ENCODE data around the gene CCDC27. TPM values are rescaled to one million over a fixed set of nuclear protein-coding genes. Genes with fewer than 3 reads are reported as not detected.
A peak's percentile ranks its signal among the peaks of the same experiment; 100 is the strongest.
"Not testable (repeated sequence)": the region's sequence is repeated elsewhere in the genome, so short reads cannot be mapped to it uniquely, and the experiment has no call there.

The CCDC27 gene
- total and polyA plus RNA-seq, 3 experiments from 2014 or later, result not detected

DNA sequence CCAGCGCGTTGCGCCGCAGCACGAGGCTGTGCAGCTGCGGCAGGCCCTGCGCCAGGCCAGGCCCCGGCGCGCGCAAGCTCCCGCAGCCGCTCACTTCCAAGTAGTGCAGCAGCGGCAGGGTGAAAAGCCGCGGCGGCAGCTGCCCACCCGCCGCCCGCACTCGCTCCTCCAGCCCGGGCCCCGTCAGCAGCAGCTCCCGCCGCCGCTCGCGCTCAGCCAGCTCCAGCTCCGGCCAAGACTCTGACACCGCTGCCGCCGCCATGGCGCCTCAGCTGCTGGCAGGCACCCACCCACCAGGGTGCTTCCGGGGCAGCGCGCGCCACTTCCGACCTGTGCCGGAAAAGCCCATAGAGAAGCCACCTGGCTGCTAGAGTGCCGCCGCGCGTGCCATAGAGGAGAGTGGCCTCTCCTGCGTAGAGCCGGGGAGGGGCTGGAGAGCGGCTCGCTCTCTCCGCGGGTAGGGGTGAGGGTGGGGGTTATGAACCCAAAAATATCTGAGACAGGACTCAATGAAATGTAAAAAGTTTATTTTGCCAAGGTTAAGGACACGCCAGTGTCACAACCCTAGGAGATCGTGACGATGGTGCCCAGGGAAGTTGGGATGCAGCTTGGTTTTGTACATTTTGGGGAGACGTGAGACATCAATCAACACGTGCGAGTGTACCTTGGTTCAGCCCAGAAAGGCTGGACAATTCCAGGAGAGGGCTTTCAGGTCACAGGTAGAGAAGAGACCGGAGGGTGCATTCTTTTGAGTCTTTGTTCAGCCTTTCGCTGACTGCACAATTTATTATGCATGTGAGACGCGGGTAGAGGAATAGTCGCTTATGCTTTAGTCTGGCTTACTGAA lies 44.2 kb downstream of the CCDC27 start, which contains the start of gene LRRC47:
Gene LRRC47 (minus strand): TSS at position 284 of the 847 bp plus-strand sequence. CDS start 22 bp downstream, at position 262.
- peak; percentile 91 to 96 (median 91) for DNase-seq
- peak within 1 kb of the TSS; percentile 74 to 98 (median 97) for H3K27ac Mint-ChIP-seq
- Histone ChIP-seq H3K9me3 (ENCODE audit: low read length) (no peaks in the 10 kb centered on the region), H3K4me1 (ENCODE audit: insufficient read depth, low read length) (peaks cover 34% of the 10 kb centered on the region), H3K27ac (ENCODE audit: low read depth, low read length) (peak within 1 kb of the TSS; percentile 69), H3K4me3 (ENCODE audit: low read length) (peak within 1 kb of the TSS; percentile 66), H3K36me3 (ENCODE audit: insufficient read depth, low read length) (peaks cover 11% of the 10 kb centered on the region), H3K27me3 (ENCODE audit: insufficient read depth, low read length, poor library complexity, severe bottlenecking) (no peaks in the 10 kb centered on the region)
- no peaks in the 10 kb centered on the region for H3K9me3 Mint-ChIP-seq
- H3K4me1 Mint-ChIP-seq, result peaks cover 37 to 54% (median 46%) of the 10 kb centered on the region in 3 donors
- peaks cover 2 to 26% (median 4%) of the 10 kb centered on the region in 3 donors for H3K36me3 Mint-ChIP-seq
- H3K27me3 Mint-ChIP-seq, result peaks cover 12 to 18% of the 10 kb centered on the region in 2 donors
- CTCF ChIA-PET, result interaction anchor here (0.7 to 0.9 kb wide), 3 partner anchors 20 to 26 kb away, joined by 3 read pairs; no protein-coding TSS in a partner anchor
- POLR2A ChIA-PET, result interaction anchor here (1.0 to 1.3 kb wide), 2 partner anchors 61 to 103 kb away, joined by 3 read pairs; partner anchors contain the start of genes C1orf174 and DFFB
- peak within 1 kb of the TSS; percentile 88 to 97 (median 95) for H3K4me3 Mint-ChIP-seq

DNA sequence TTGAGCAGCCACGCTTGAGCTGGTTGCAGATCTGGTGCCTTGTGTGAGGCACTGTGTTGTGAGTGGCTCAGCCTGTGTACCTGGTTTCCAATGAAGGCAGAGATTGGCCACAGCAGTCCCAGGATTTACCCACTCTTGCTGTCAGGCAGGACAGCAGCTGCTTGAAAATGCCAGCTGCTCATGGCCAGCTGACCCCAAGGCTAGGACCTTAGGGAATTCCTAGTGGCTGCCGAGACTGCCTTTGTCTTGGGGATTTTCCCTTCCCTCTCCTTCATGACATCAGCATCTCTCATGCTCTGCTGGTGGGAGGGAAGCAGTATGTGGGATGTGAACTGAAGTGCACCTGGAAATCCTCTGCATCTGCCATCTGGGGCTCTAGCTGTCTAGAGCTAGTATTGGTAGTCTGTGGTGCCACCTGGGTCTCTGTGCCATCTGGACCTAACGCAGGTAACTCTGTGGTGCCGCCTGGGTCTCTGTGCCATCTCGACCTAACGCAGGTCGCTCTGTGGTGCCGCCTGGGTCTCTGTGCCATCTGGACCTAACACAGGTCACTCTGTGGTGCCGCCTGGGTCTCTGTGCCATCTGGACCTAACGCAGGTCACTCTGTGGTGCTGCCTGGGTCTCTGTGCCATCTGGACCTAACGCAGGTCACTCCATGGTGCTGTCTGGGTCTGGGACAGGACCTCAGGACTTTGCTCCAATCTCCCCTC lies 47.9 kb downstream of the CCDC27 start:
- peaks cover 24 to 49% of the 10 kb centered on the region in 2 donors for H3K27me3 Mint-ChIP-seq
- ChIA-PET POLR2A (no interaction called here), CTCF (interaction anchor here (1.5 kb wide), 1 partner anchor 24 kb away, joined by 6 read pairs; no protein-coding TSS in a partner anchor)
- H3K36me3 ChIP-seq (ENCODE audit: insufficient read depth, low read length), result no peaks in the 10 kb centered on the region
- peaks cover 13% of the 10 kb centered on the region for H3K4me1 ChIP-seq (ENCODE audit: insufficient read depth, low read length)
- DNase-seq, result peak in 1 of 5 donors; percentile 7
- peaks cover 0 to 8% (median 4%) of the 10 kb centered on the region in 3 donors for H3K36me3 Mint-ChIP-seq
- H3K4me1 Mint-ChIP-seq, result peaks cover 19 to 22% (median 21%) of the 10 kb centered on the region in 3 donors
- H3K4me3 Mint-ChIP-seq, result peak overlapping the region in 2 of 7 donors; percentile 25 to 28
- H3K27ac ChIP-seq (ENCODE audit: low read depth, low read length), result no peak overlapping the region
- no peaks in the 10 kb centered on the region for H3K9me3 Mint-ChIP-seq
- no peak overlapping the region for H3K27ac Mint-ChIP-seq
- H3K9me3 ChIP-seq (ENCODE audit: low read length), result no peaks in the 10 kb centered on the region
- no peak overlapping the region for H3K4me3 ChIP-seq (ENCODE audit: low read length)
- no peaks in the 10 kb centered on the region for H3K27me3 ChIP-seq (ENCODE audit: insufficient read depth, low read length, poor library complexity, severe bottlenecking)

DNA sequence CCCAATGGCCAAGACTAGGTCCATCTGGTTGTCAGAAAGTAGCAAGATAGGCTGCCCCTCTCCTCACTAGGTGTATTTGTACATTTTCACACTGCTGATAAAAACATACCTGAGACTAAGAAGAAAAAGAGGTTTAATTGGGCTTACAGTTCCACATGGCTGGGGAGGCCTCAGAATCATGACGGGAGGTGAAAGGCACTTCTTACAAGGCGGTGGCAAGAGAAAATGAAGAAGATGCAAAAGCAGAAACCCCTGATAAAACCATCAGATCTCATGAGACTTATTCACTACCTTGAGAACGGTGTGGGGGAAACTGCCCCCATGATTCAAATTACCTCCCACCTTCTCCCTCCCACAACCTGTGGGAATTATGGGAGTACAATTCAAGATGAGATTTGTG lies 48.5 kb downstream of the CCDC27 start:
- POLR2A ChIA-PET; H3K9me3 ChIP-seq (ENCODE audit: low read length); H3K9me3 Mint-ChIP-seq; H3K4me1 ChIP-seq (ENCODE audit: insufficient read depth, low read length); H3K27ac ChIP-seq (ENCODE audit: low read depth, low read length); H3K36me3 Mint-ChIP-seq; H3K36me3 ChIP-seq (ENCODE audit: insufficient read depth, low read length); H3K27me3 ChIP-seq (ENCODE audit: insufficient read depth, low read length, poor library complexity, severe bottlenecking); DNase-seq; H3K4me3 ChIP-seq (ENCODE audit: low read length); H3K27ac Mint-ChIP-seq: not testable (repeated sequence)
- Mint-ChIP-seq H3K4me3 (peak overlapping the region in 1 of 7 donors; percentile 25), H3K27me3 (peaks cover 27 to 53% of the 10 kb centered on the region in 2 donors), H3K4me1 (peaks cover 14 to 17% (median 16%) of the 10 kb centered on the region in 3 donors)
- CTCF ChIA-PET, result interaction anchor here (1.0 to 2.0 kb wide), 3 partner anchors 17 to 348 kb away, joined by 3 to 8 read pairs (median 3); no protein-coding TSS in a partner anchor

DNA sequence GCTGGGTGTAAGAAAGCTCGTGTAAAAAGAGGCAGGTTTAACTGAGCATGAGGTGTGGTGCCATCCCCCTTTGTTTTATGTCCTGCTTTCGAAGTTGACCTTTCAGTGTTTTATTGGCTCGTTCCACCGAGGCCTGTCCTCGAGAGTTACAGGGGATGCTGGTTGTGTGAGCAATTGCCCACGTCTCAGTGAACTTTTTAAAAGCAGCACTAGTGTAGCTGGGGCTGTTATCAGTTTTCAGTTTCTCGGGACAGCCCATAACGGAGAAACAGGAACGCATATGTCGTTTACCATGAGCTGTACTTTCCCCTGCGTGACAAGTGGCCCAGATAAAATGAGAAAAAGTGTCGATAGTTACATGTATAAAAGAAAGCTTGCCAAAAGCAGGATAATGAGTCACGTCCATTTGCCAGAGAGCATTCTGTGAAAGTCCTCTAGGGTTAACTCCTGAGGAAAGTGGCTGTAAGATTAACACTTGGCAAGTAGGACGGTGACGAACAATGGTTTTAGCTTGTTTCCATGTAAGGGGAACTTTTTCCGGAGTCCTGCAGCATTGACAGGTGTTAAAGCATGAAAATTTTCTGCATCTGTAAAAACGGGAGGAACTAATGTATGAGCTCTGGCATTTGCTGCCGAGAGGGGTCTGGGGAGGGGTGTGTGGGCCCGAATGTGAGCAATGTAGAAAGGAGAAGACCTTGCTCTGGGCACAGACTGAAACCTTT lies 51.8 kb downstream of the CCDC27 start:
- ChIA-PET POLR2A (no interaction called here), CTCF (no interaction called here)
- Mint-ChIP-seq H3K27me3 (peaks cover 30 to 64% of the 10 kb centered on the region in 2 donors), H3K4me1 (peaks cover 5 to 6% (median 5%) of the 10 kb centered on the region in 3 donors), H3K4me3 (no peak overlapping the region), H3K36me3 (no peaks in the 10 kb centered on the region), H3K9me3 (no peaks in the 10 kb centered on the region), H3K27ac (peak overlapping the region in 1 of 8 donors; percentile 81)
- peak overlapping the region; percentile 43 for H3K27ac ChIP-seq (ENCODE audit: low read depth, low read length)
- H3K4me1 ChIP-seq (ENCODE audit: insufficient read depth, low read length), result no peaks in the 10 kb centered on the region
- no peaks in the 10 kb centered on the region for H3K27me3 ChIP-seq (ENCODE audit: insufficient read depth, low read length, poor library complexity, severe bottlenecking)
- DNase-seq, result no peak
- H3K4me3 ChIP-seq (ENCODE audit: low read length), result no peak overlapping the region
- no peaks in the 10 kb centered on the region for H3K9me3 ChIP-seq (ENCODE audit: low read length)
- no peaks in the 10 kb centered on the region for H3K36me3 ChIP-seq (ENCODE audit: insufficient read depth, low read length)

DNA sequence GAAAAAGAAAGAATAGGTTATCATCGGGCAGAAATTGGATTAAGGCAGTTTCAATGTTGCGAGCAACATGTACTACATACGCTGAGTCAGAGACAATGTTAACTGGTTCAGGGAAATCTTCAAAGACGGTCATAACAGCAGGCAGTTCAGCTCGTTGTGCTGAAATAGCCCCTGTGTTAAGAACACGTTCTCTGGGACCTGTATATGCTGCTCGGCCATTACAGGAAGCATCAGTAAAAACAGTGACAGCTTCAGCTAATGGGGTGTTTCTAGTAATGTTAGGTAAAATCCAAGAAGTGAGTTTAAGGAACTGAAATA lies 52.3 kb downstream of the CCDC27 start:
- H3K27me3 ChIP-seq (ENCODE audit: insufficient read depth, low read length, poor library complexity, severe bottlenecking); CTCF ChIA-PET; H3K27ac Mint-ChIP-seq; H3K36me3 Mint-ChIP-seq; DNase-seq; POLR2A ChIA-PET; H3K36me3 ChIP-seq (ENCODE audit: insufficient read depth, low read length); H3K4me1 Mint-ChIP-seq; H3K9me3 Mint-ChIP-seq; H3K4me3 Mint-ChIP-seq; H3K4me3 ChIP-seq (ENCODE audit: low read length); H3K4me1 ChIP-seq (ENCODE audit: insufficient read depth, low read length); H3K9me3 ChIP-seq (ENCODE audit: low read length): not testable (repeated sequence)
- peak overlapping the region; percentile 43 for H3K27ac ChIP-seq (ENCODE audit: low read depth, low read length)
- H3K27me3 Mint-ChIP-seq, result peaks cover 30 to 62% of the 10 kb centered on the region in 2 donors

DNA sequence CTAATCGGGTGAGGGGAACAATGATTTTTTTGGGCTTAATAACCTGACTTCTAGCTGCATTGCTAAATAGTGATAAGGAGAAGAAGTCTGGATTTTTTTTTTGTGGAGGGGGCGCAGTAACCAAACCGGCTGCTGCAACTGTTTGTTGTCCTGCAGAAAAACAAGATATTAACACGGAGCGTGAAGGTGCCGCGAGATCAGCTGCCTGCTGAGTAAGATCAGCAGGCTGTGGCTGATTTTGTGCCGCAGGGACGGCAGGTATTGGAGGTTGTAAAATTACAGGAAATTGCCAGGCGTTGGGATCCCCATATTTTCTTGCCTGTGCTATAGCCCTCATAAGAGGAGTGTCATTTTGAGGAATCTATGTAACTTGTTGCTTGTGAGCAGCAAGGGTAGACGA lies 52.8 kb downstream of the CCDC27 start:
- Histone ChIP-seq H3K27me3 (ENCODE audit: insufficient read depth, low read length, poor library complexity, severe bottlenecking) (no peaks in the 10 kb centered on the region), H3K36me3 (ENCODE audit: insufficient read depth, low read length) (no peaks in the 10 kb centered on the region), H3K27ac (ENCODE audit: low read depth, low read length) (peak overlapping the region; percentile 43), H3K4me3 (ENCODE audit: low read length) (no peak overlapping the region), H3K4me1 (ENCODE audit: insufficient read depth, low read length) (no peaks in the 10 kb centered on the region), H3K9me3 (ENCODE audit: low read length) (no peaks in the 10 kb centered on the region)
- no peaks in the 10 kb centered on the region for H3K36me3 Mint-ChIP-seq
- no peak for DNase-seq
- peaks cover 7 to 12% (median 9%) of the 10 kb centered on the region in 3 donors for H3K4me1 Mint-ChIP-seq
- peaks cover 29 to 58% of the 10 kb centered on the region in 2 donors for H3K27me3 Mint-ChIP-seq
- POLR2A ChIA-PET, result no interaction called here
- H3K9me3 Mint-ChIP-seq, result no peaks in the 10 kb centered on the region
- no peak overlapping the region for H3K4me3 Mint-ChIP-seq
- CTCF ChIA-PET, result no interaction called here
- H3K27ac Mint-ChIP-seq, result peak overlapping the region in 1 of 8 donors; percentile 60

DNA sequence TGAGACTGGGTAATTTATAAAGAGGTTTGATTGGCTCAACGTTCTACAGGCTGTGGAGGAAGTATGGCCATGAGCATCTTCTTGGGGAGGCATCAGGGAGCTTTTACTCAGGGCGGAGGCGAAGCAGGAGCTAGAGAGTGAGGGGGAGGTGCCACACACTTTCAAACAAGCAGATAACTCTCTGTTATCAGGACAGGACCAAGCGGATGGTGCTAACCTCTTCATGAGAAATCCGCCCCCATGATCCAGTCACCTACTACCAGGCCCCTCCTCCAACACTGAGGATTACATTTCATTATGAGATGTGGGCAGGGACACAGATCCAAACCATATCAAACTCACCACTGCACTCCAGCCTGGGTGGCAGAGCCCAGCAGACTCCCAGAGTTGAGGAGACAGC lies 55.5 kb downstream of the CCDC27 start:
- no peaks in the 10 kb centered on the region for H3K36me3 ChIP-seq (ENCODE audit: insufficient read depth, low read length)
- Mint-ChIP-seq H3K27me3 (peaks cover 14 to 33% of the 10 kb centered on the region in 2 donors), H3K36me3 (peaks cover 0 to 1% (median 0%) of the 10 kb centered on the region in 3 donors), H3K4me3 (no peak overlapping the region), H3K4me1 (peaks cover 5 to 9% (median 9%) of the 10 kb centered on the region in 3 donors), H3K27ac (peak overlapping the region in 2 of 8 donors; percentile 43 to 75), H3K9me3 (no peaks in the 10 kb centered on the region)
- H3K4me3 ChIP-seq (ENCODE audit: low read length), result no peak overlapping the region
- ChIA-PET CTCF (no interaction called here), POLR2A (no interaction called here)
- H3K27ac ChIP-seq (ENCODE audit: low read depth, low read length), result no peak overlapping the region
- no peaks in the 10 kb centered on the region for H3K27me3 ChIP-seq (ENCODE audit: insufficient read depth, low read length, poor library complexity, severe bottlenecking)
- no peaks in the 10 kb centered on the region for H3K4me1 ChIP-seq (ENCODE audit: insufficient read depth, low read length)
- no peak for DNase-seq
- H3K9me3 ChIP-seq (ENCODE audit: low read length), result no peaks in the 10 kb centered on the region
